ENCODE results near the gene MAN2B1.

GRCh38 chr19:12685831-12686230 lies 19.3 kb upstream of the MAN2B1 start:
- TF ChIP-seq CTCF (IDR thresholded peaks at IDR 0.05), result no peak
- no peak for TF ChIP-seq POLR2A (IDR thresholded peaks at IDR 0.05)

Data from Peyer's patch (tissue), 4 donors.